Nephron (organoid): ENCODE results near the gene CNKSR3.

Source experiments
- H3K27ac Mint-ChIP-seq, 3 experiments: 2 replicates each; pipeline ENCODE4 v1.8.0; 2020; ENCODE audit warnings: mixed read lengths in 3 of 3, mild to moderate bottlenecking in 2 of 3, moderate library complexity in 1 of 3
- H3K27me3 Mint-ChIP-seq: 2 replicates; pipeline ENCODE4 v1.8.0; 2021; ENCODE audit warnings: low read depth, mild to moderate bottlenecking, moderate library complexity, mixed read lengths
- H3K36me3 Mint-ChIP-seq: 2 replicates; pipeline ENCODE4 v1.8.0; 2020; ENCODE audit warnings: low read depth, mixed read lengths
- H3K4me1 Mint-ChIP-seq: 2 replicates; pipeline ENCODE4 v1.8.0; 2020; ENCODE audit warnings: mixed read lengths
- H3K4me3 Mint-ChIP-seq, 3 experiments: 2 replicates each; pipeline ENCODE4 v1.8.0; 2020; ENCODE audit warnings: mild to moderate bottlenecking in 3 of 3, mixed read lengths in 3 of 3, moderate library complexity in 2 of 3
- H3K9me3 Mint-ChIP-seq: 2 replicates; pipeline ENCODE4 v1.8.0; 2020; ENCODE audit warnings: mixed read lengths
- TF ChIP-seq, protein P1 (sequence below), 3 experiments: fragments of 200-600 bp; sonication (generic); IDR thresholded peaks; one replicate each; pipeline ENCODE4 v1.5.0; 2021; ENCODE audit warnings: antibody characterized with exemption in 3 of 3; ENCODE audit not compliant: unreplicated experiment in 3 of 3

CNKSR3 gene

DNA sequence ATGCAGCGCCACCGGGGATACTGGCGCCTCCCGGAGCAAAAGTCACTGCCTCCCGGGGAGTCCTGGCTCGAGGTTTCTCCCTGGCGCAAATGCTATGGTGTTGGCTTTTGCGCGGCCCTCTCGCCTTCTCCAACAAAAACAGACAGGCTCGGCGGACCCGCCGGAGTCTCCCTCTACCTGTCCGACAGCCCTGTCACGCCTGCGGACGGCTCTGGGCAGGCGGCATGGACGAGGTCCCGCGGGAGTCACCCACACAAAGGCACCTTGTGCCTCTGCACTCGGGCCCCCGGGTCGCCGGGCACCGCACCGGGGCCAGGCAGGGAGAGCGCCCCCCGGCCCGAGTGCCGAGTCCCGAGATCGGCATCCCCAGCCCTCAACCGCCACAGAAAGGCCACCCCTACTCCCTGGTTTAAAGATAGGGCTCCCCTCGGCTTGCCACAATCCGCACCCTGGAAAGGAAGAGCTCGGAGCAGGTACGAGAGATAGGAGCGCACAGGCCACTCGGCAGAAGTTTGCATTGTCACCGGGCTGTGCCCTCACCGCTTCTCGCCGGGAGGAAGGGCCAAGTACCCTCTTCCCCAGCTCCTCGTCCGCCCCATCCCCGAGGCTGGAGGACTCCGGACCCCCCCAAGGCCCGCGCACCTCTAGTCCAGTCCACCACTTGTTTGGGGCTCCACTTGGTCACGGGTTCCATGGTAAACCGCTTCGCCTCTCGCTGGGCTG is 903 bp downstream of the CNKSR3 start:
- peak overlapping the region; percentile 81 to 99 (median 86) for H3K27ac Mint-ChIP-seq
- H3K27me3 Mint-ChIP-seq = no peaks in the 10 kb centered on the region
- TF ChIP-seq, protein P1, sequence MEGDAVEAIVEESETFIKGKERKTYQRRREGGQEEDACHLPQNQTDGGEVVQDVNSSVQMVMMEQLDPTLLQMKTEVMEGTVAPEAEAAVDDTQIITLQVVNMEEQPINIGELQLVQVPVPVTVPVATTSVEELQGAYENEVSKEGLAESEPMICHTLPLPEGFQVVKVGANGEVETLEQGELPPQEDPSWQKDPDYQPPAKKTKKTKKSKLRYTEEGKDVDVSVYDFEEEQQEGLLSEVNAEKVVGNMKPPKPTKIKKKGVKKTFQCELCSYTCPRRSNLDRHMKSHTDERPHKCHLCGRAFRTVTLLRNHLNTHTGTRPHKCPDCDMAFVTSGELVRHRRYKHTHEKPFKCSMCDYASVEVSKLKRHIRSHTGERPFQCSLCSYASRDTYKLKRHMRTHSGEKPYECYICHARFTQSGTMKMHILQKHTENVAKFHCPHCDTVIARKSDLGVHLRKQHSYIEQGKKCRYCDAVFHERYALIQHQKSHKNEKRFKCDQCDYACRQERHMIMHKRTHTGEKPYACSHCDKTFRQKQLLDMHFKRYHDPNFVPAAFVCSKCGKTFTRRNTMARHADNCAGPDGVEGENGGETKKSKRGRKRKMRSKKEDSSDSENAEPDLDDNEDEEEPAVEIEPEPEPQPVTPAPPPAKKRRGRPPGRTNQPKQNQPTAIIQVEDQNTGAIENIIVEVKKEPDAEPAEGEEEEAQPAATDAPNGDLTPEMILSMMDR (IDR thresholded peaks at IDR 0.05; ENCODE audit: unreplicated experiment in 3 of 3) = no peak

DNA sequence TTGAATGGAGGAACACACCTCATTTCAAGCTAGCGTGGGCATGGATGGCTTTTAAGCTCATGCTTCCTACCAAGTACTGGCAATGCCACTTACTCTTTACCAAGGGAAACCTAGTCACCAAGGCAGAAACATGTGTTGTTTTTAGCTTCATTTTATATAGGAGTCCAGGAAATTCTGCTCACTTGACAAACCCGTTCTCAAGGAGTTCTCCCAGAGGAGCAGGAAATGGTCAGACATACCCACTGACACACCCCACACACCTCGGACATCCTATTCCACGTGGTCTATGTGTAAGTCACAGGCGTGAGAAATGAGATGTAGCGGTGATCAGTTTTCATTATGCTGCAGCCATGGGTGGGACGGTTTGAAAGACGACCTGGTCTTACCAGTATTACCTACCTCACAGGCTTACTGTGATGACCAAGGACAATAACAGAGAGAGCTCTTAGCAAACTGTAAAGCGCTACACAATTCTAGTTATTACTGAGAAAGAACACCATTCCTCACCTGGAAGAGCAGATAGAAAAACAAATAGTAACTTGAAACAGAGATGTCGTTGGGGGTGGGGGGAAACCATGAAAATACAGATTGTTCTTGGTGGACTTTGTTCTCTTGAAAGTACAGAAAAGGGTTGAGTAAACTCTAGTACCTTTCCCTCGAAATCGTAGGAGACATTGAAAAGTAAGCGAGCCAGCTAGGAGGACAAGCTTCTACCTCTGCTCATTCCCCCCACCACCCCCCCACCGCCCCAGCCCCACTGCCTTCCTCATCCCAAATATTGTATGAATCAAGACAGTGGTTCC is 1.7 kb downstream of the CNKSR3 start:
- H3K27ac Mint-ChIP-seq = peak overlapping the region; percentile 81 to 99 (median 86)
- no peaks in the 10 kb centered on the region for H3K27me3 Mint-ChIP-seq
- peaks cover 31% of the 10 kb centered on the region for H3K36me3 Mint-ChIP-seq
- H3K9me3 Mint-ChIP-seq = no peaks in the 10 kb centered on the region
- TF ChIP-seq, protein P1 (IDR thresholded peaks at IDR 0.05; ENCODE audit: unreplicated experiment in 3 of 3) = no peak
- peak overlapping the region; percentile 96 to 98 (median 97) for H3K4me3 Mint-ChIP-seq
- H3K4me1 Mint-ChIP-seq = peaks cover 74% of the 10 kb centered on the region

More for the DNA sequence above, 903 bp downstream of the CNKSR3 start:
- Mint-ChIP-seq H3K4me3 (peak overlapping the region; percentile 96 to 98 (median 97)), H3K4me1 (peaks cover 73% of the 10 kb centered on the region), H3K9me3 (no peaks in the 10 kb centered on the region), H3K36me3 (peaks cover 25% of the 10 kb centered on the region)

DNA sequence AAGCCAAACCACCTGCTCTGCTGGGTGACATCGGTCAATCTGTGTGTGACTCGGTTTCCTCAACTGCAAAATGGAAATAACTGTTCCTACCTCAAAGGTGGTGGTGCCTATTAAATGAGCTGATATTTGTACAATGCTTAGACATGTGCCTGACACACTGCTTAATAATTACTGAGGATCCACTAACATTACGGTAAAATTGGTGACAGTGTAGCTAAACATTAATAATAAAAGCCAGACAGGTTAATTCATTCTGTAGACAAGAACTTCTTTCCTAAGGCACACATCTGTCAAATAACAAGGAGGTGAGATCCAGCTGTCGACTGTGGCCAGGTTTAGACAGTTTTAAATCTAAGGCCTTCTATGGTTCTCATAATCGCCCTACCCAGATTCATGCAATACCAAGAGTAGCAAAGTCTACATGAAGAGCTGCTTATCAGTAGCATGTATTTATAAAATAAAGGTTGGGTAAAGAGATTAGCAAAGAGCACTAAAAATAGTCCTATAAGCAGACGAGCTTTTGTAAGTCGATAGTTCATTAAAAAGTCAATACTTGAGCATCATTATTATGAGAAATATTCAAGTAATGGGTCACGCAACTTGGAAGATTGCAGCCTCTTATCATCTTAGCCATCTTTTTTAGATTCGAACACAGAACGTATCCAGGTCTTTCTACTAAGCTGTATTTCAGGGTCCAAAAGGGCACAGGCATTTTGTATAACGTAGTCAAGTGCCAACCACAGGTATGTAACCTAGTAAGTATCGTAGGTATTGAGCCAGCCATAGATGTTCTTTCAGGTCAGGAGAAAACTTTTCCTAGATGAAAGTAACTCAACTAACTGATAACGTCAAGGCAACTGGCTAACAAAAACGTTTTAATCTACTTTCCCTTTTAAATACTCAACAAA is 3.2 kb downstream of the CNKSR3 start:
- TF ChIP-seq, protein P1 (IDR thresholded peaks at IDR 0.05; ENCODE audit: unreplicated experiment in 3 of 3) = no peak
- Mint-ChIP-seq H3K4me1 (peaks cover 71% of the 10 kb centered on the region), H3K36me3 (peaks cover 36% of the 10 kb centered on the region), H3K9me3 (no peaks in the 10 kb centered on the region), H3K27ac (peak overlapping the region in 2 of 3 experiments; percentile 53 to 54), H3K4me3 (peak overlapping the region; percentile 96 to 98 (median 97)), H3K27me3 (no peaks in the 10 kb centered on the region)

DNA sequence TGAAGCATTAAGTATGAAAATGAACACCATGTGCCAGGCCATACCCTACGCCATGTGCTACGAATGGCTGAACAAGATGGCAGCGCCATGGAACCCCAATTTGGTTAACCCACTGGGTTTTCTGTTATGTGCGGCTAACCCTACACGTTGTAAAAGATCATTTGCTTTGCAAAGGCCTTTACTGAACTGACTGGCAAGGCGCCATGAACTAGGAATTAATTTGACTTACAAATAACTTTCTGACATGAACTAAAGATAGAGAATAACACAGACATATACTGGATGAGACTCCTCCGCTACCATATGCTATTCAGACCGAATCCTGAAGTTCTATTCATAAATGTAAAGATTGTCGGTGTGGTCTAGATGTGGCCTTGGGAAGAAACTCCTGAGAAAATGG is 3.9 kb downstream of the CNKSR3 start:
- H3K36me3 Mint-ChIP-seq = peaks cover 37% of the 10 kb centered on the region
- TF ChIP-seq, protein P1 (IDR thresholded peaks at IDR 0.05; ENCODE audit: unreplicated experiment in 3 of 3) = no peak
- no peaks in the 10 kb centered on the region for H3K9me3 Mint-ChIP-seq
- peaks cover 67% of the 10 kb centered on the region for H3K4me1 Mint-ChIP-seq
- H3K27me3 Mint-ChIP-seq = no peaks in the 10 kb centered on the region
- peak overlapping the region in 2 of 3 experiments; percentile 48 to 49 for H3K27ac Mint-ChIP-seq
- H3K4me3 Mint-ChIP-seq = peak overlapping the region; percentile 96 to 98 (median 97)

DNA sequence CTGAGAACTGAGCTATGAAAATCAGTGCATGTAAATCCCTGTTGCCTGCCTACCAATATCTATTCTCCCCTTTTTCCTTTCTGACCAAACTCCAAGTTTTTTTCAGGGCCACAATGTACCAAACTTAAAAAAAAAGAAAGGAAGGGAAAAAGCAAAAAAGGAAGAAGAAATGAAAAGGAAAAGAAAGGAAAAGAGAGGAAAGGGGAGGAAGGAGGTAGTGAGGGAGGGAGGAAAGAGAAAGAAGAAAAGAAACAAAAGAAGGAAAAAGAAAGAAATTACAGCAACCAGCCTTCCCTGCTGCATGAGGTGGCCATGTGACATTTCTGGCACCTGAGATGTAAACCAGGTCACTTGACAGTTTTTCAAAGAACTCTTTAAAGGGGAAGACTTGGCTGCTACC is 4.4 kb downstream of the CNKSR3 start:
- TF ChIP-seq, protein P1 (IDR thresholded peaks at IDR 0.05; ENCODE audit: unreplicated experiment in 3 of 3) = no peak

More for the DNA sequence above, 4.4 kb downstream of the CNKSR3 start:
- H3K4me3 Mint-ChIP-seq = peak overlapping the region; percentile 62 to 63 (median 63)
- H3K9me3 Mint-ChIP-seq = no peaks in the 10 kb centered on the region
- no peaks in the 10 kb centered on the region for H3K27me3 Mint-ChIP-seq
- H3K27ac Mint-ChIP-seq = peak overlapping the region in 1 of 3 experiments; percentile 64
- H3K36me3 Mint-ChIP-seq = peaks cover 40% of the 10 kb centered on the region
- peaks cover 67% of the 10 kb centered on the region for H3K4me1 Mint-ChIP-seq
